VCaP (cell line): ENCODE data around the gene OR7E24.
"Not testable (repeated sequence)": the region's sequence is repeated elsewhere in the genome, so short reads cannot be mapped to it uniquely, and the experiment has no call there.

ENCODE experiments used
- H3K27ac ChIP-seq: fragments of 450-650 bp; 2 replicates; pipeline ENCODE4 v1.5.1; 2017
- TF ChIP-seq, protein P1 (sequence below): fragments of 450-650 bp; conservative IDR thresholded peaks from 2 replicates; pipeline ENCODE4 v1.5.1; 2017; ENCODE audit warnings: mild to moderate bottlenecking, moderate library complexity

The OR7E24 gene

DNA sequence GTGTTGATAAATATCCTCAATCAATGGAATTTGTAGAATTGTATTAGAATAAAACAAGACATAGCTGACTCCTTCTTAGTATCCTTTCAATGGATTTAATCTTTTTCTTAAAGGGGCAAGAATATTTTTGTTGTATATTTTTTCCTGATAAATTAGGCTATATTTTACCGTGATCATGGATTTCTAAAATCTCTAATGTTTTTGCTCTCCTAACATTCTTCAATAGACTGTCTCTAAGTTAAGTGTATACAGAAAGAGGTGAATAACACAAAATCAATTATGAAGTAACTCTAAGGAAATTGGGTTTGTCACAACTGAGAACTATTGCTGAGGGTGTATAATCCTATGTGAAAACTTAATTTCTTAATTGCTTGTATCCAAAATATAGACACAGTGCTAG lies at the start of gene OR7E24:
TSS of gene OR7E24 (plus strand) at position 301 of the 400 bp plus-strand sequence. CDS start 114 bp downstream, outside the sequence.
- TF ChIP-seq, protein P1, sequence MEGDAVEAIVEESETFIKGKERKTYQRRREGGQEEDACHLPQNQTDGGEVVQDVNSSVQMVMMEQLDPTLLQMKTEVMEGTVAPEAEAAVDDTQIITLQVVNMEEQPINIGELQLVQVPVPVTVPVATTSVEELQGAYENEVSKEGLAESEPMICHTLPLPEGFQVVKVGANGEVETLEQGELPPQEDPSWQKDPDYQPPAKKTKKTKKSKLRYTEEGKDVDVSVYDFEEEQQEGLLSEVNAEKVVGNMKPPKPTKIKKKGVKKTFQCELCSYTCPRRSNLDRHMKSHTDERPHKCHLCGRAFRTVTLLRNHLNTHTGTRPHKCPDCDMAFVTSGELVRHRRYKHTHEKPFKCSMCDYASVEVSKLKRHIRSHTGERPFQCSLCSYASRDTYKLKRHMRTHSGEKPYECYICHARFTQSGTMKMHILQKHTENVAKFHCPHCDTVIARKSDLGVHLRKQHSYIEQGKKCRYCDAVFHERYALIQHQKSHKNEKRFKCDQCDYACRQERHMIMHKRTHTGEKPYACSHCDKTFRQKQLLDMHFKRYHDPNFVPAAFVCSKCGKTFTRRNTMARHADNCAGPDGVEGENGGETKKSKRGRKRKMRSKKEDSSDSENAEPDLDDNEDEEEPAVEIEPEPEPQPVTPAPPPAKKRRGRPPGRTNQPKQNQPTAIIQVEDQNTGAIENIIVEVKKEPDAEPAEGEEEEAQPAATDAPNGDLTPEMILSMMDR, result no peak
- H3K27ac ChIP-seq, result no peak within 1 kb of the TSS

GRCh38 chr19:9205501-9206113 lies 45.1 kb upstream of the OR7E24 start:
- H3K27ac ChIP-seq, result no peak overlapping the region
- TF ChIP-seq, protein P1, result peak; percentile 82

DNA sequence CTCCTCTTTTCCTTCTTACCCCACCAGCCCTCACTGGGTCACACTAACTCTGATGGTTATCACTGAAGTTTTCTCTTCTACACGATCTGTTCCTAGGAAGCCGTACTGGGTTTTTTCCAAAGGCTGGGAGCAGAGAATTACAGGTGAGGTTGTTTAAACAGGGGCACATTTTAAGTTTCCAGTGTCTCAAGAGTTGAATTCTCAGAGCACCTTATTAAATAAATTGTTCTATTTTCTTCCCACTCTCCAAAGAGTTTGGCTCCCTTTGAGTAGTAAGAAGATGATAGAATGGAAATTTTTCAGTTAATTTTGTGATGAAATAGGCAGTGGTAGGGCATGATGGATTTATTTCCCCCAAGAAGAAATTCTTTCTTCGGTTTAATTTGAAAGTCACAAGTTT lies 31.2 kb upstream of the OR7E24 start, which contains the start of gene OR7D4:
TSS of gene OR7D4 (minus strand) at position 101 of the 400 bp plus-strand sequence. CDS start 4,752 bp downstream, outside the sequence.
- TF ChIP-seq, protein P1, result no peak
- H3K27ac ChIP-seq, result no peak within 1 kb of the TSS

- TF ChIP-seq, protein P1, result no peak
- no peak overlapping the region for H3K27ac ChIP-seq
Observed at GRCh38 chr19:9251236-9251635, 506 bp downstream of the OR7E24 start.

DNA sequence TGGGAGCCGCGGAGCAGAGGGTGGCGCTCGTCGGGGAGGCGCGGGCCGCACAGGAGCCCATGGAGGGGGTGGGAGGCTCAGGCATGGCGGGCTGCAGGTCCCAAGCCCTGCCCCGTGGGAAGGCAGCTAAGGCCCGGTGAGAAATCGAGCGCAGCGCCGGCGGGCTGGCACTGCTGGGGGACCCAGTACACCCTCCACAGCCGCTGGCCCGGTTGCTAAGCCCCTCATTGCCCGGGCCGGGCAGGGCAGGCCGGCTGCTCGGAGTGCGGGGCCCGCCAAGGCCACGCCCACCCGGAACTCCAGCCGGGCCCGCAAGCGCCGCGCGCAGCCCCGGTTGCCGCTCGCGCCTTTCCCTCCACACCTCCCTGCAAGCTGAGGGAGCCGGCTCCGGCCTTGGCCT lies 32.8 kb downstream of the OR7E24 start:
- not testable (repeated sequence) for H3K27ac ChIP-seq

DNA sequence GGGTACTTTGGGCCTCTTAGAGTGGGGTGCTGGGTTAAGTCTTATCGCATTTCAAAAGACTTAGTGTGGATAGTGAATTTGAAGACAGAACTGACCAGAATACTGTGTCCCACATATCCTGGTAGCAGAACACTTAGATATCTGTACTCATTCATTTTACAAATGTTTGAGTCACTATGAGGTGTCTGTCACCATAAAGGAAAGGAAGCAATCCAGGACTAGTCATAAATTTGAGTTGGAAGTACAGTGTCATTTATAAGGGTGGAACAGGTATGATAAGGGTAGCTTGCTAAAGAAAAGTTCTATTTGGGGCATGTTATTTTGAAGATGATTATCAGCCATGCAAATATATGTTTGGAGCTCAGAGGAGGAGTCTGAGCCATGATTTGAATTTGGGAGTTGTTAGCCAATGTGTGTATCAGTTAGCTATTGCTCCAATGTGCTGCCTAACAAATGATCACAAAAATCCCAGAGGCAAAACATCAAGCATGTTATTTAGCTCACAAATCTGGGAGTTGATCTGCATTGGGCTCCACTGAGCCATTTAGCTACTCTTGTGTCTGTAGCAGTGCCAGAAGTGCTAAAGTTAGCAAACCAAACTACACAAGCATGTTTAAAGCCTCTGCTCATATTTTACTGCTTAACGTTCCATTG lies 38.6 kb downstream of the OR7E24 start:
- TF ChIP-seq, protein P1, result no peak

GRCh38 chr19:9295411-9295849 lies 44.7 kb downstream of the OR7E24 start:
- H3K27ac ChIP-seq, result no peak overlapping the region
- TF ChIP-seq, protein P1, result no peak

More for the DNA sequence above, 38.6 kb downstream of the OR7E24 start:
- no peak overlapping the region for H3K27ac ChIP-seq

DNA sequence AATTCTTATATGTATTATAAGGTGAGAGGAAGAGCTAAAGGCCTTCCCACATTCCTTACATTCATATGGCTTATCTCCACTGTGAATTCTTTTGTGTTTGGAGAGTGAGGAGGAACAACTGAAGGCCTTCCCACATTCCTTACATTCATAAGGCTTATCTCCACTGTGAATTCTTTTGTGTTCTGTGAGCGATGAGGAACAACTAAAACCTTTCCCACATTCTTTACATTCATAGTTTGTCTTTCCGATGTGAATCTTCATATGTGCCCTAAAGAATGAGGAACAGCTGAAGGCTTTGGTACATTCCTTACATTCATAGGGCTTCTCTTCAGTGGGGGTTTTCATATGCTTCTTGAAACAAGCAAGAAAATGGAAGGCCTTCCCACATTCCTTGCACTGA lies 45.6 kb downstream of the OR7E24 start:
- TF ChIP-seq, protein P1, result no peak
- no peak overlapping the region for H3K27ac ChIP-seq
